Muscle layer of duodenum (tissue), 2 donors: ENCODE measurements around the gene TAF11L8.
"Not testable (repeated sequence)": the region's sequence is repeated elsewhere in the genome, so short reads cannot be mapped to it uniquely, and the experiment has no call there.

ENCODE experiments used
- H3K27ac ChIP-seq: one replicate; pipeline ENCODE4 v1.7.0; 2013; ENCODE audit warnings: mild to moderate bottlenecking, low read length
- H3K27me3 ChIP-seq: one replicate; pipeline ENCODE4 v1.7.0; 2013; ENCODE audit warnings: low read depth, mild to moderate bottlenecking, control low read depth, low read length
- H3K36me3 ChIP-seq, 2 donors: one replicate each; pipeline ENCODE4 v1.7.0; 2013; ENCODE audit warnings: low read length in 2 of 2, control low read depth in 1 of 2, mild to moderate bottlenecking in 1 of 2; ENCODE audit not compliant: insufficient read depth in 2 of 2, control insufficient read depth in 1 of 2
- H3K4me1 ChIP-seq, 2 donors: one replicate each; pipeline ENCODE4 v1.7.0; 2013; ENCODE audit warnings: low read length in 2 of 2, mild to moderate bottlenecking in 2 of 2, control low read depth in 1 of 2, moderate library complexity in 1 of 2; ENCODE audit not compliant: insufficient read depth in 2 of 2, control insufficient read depth in 1 of 2
- H3K4me3 ChIP-seq, 2 donors: one replicate each; pipeline ENCODE4 v1.7.0; 2013; ENCODE audit warnings: low read length in 2 of 2, low read depth in 1 of 2, mild to moderate bottlenecking in 1 of 2
- H3K9me3 ChIP-seq, 2 donors: one replicate each; pipeline ENCODE4 v1.7.0; 2013; ENCODE audit warnings: low read length in 2 of 2, control low read depth in 1 of 2, mild to moderate bottlenecking in 1 of 2; ENCODE audit not compliant: control insufficient read depth in 1 of 2
- donor health status: healthy.

TAF11L8 gene

DNA sequence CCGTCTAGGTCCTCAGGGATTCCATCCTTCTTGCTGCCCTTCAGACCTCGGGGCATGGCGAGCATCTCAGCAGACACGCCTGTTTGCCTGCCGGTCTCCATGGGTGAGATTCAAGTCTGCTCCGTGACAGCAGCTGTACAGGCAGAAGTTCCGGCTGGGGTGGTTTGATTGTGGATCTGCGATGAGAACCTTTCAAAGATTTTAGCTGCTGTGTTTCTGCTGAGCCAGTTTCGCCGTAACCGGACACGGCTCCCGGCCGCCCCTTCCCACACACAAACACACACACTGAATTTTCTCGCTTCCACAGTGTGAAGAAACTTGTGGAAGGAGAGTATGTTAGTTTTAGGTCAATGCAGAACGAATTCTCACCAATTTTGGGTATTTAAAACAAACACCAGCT, at the start of gene TAF11L8:
Gene TAF11L8, minus strand, starts transcription at position 101 of the 400 bp plus-strand sequence.
- not testable (repeated sequence) for H3K27ac ChIP-seq, H3K9me3 ChIP-seq, H3K36me3 ChIP-seq, H3K4me3 ChIP-seq, H3K27me3 ChIP-seq, H3K4me1 ChIP-seq

DNA sequence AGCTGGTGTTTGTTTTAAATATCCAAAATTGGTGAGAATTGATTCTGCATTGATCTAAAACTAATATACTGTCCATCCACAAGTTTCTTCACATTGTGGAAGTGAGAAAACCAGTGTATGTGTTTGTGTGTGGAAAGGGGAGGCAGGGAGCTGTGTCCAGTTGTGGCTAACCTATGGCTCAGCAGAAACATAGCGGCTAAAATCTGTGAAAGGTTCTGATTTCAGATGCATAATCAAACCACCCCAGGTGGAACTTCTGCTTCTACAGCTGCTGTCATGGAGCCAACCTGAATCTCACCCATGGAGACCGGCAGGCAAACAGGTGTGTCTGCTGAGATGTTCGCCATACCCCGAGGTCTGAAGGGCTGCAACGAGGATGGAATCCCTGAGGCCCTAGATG, 43.4 kb upstream of the TAF11L8 start, which contains the start of gene TAF11L14:
Gene TAF11L14, plus strand, starts transcription at position 301 of the 400 bp plus-strand sequence.
- Histone ChIP-seq H3K27ac (no peak within 1 kb of the TSS), H3K9me3 (no peaks in the 10 kb centered on the region), H3K4me1 (no peaks in the 10 kb centered on the region), H3K27me3 (no peaks in the 10 kb centered on the region), H3K36me3 (no peaks in the 10 kb centered on the region), H3K4me3 (no peak within 1 kb of the TSS)

DNA sequence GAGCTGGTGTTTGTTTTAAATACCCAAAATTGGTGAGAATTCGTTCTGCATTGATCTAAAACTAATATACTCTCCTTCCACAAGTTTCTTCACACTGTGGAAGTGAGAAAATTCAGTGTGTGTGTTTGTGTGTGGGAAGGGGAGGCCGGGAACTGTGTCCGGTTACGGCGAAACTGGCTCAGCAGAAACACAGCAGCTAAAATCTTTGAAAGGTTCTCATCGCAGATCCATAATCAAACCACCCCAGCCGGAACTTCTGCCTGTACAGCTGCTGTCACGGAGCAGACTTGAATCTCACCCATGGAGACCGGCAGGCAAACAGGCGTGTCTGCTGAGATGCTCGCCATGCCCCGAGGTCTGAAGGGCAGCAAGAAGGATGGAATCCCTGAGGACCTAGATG, 41.0 kb upstream of the TAF11L8 start, which contains the start of gene TAF11L13:
Gene TAF11L13, plus strand, starts transcription at position 301 of the 400 bp plus-strand sequence.
- not testable (repeated sequence) for H3K27ac ChIP-seq, H3K27me3 ChIP-seq, H3K9me3 ChIP-seq, H3K4me3 ChIP-seq, H3K4me1 ChIP-seq, H3K36me3 ChIP-seq

DNA sequence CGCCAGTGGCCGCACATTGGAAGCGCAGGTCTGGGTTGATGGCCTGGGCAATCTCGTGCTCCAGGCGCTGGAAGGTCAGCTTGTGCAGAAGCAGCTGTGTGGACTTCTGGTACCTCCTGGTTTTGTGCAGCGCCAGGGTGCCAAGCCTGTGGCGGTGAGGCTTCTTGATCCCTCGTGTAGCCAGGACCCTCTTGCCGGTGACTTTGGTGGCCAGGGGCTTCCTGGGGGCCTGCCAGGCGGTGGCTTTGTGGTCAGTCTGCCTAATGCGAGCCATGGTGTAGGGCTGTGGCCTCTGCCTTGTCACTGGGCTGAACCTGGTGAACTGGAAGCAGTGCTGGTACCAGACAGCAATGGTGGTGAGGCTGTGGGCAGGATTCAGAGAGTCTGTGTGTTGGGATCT, 34.9 kb upstream of the TAF11L8 start:
- Histone ChIP-seq H3K27me3 (no peaks in the 10 kb centered on the region), H3K27ac (no peak overlapping the region), H3K36me3 (no peaks in the 10 kb centered on the region)

DNA sequence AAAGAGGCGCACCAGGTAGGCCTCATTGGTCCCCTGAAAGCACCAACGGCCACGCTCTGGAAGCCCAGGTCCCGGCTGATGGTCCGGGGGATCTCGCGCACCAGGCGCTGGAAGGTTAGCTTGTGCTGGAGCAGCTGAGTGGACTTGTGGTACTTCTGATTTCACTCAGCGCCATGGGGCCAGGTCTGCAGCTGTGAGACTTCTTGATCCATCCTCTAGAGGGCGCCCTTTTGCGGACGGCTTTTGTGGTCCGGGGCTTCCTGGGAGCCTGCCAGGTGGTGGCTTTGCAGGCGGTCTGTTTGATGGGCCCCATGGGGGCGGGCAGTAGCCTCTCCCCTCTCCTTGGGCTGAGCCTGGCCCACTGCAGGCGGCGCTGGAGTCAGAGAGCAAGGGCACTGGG, 29.9 kb upstream of the TAF11L8 start:
- no peak overlapping the region for H3K4me3 ChIP-seq
- no peak overlapping the region for H3K27ac ChIP-seq
- no peaks in the 10 kb centered on the region for H3K4me1 ChIP-seq
- no peaks in the 10 kb centered on the region for H3K36me3 ChIP-seq
- H3K9me3 ChIP-seq, result no peaks in the 10 kb centered on the region
- no peaks in the 10 kb centered on the region for H3K27me3 ChIP-seq

More for the DNA sequence above, 34.9 kb upstream of the TAF11L8 start:
- H3K4me1 ChIP-seq, result no peaks in the 10 kb centered on the region
- no peak overlapping the region for H3K4me3 ChIP-seq
- no peaks in the 10 kb centered on the region for H3K9me3 ChIP-seq

DNA sequence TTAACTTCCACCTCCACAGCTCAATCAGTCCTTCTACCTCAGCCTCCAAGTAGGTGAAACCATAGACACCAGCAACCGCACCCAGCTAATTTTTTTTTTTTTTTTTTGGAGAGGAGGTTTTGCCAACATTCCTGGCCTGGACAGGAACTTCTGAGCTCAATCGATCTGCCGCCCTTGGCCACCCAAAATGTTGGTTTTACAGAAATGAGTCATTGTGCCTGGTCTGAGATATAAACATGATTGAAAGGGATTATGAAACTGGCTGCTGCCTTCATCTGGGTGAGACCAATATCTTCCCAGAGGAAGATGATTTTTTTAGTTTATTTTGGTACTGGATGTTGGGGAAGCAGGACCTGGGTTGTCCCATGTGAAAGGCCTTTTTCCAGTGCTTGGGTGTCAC, 28.6 kb upstream of the TAF11L8 start:
- no peaks in the 10 kb centered on the region for H3K36me3 ChIP-seq
- H3K27ac ChIP-seq, result no peak overlapping the region
- no peaks in the 10 kb centered on the region for H3K9me3 ChIP-seq
- no peak overlapping the region for H3K4me3 ChIP-seq
- H3K27me3 ChIP-seq, result no peaks in the 10 kb centered on the region
- no peaks in the 10 kb centered on the region for H3K4me1 ChIP-seq

DNA sequence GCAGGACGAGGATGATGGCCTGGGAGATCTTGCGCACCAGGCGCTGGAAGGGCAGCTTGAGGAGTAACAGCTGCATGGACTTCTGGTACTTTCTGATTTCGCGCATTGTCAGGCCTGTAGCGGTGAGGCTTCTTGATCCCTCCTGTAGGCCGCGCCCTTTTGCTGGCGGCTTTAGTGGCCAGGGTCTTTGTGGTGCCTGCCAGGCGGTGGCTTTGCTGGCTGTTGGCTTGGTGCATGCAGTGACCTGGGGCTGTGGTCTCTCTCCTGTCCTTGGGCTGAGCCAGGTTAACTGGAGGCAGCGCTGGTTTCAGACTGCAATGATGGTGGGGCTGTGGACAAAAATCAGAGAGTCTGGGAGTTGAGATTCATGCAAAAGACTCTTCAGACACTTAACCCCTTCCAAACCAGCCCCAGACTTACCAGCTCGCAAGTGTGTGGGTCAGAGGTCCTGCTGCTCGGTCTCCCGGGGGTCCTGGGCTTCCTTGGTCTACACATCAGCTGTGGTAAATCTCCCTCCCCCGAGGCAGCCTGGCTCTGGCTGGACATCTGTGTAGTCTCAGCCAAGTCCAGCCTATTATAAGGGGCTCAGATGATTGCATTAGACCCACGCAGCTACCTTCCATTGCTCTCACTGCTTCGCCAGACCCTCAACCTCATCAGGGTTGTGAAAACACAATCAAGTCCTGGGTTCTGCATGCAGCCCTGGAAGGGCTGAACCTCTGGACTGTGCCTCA, 24.3 kb upstream of the TAF11L8 start:
- H3K27me3 ChIP-seq, result no peaks in the 10 kb centered on the region

DNA sequence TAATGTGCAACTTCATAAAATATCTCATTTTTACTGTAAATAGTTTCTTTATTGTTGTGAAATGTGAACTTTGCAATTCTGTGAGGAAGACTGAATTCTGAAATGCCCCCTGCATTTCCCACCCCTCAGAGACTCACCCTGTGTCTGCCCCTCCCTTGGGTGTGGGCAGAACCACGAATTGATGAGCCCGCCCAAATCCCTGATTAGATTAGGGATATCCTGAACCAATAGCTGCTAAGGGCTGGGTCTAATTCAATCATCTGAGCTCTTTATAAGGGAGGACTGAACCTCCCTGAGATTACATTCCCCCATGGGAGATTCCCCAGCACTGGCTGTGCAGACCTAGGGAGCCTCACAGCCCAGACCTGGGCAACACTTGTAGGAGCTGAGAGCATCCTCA, 19.3 kb upstream of the TAF11L8 start, which contains the start of gene TAF11L12:
Gene TAF11L12, plus strand, starts transcription at position 301 of the 400 bp plus-strand sequence.
- H3K27ac ChIP-seq, H3K9me3 ChIP-seq, H3K27me3 ChIP-seq, H3K36me3 ChIP-seq, H3K4me1 ChIP-seq, H3K4me3 ChIP-seq: not testable (repeated sequence)

More for the DNA sequence above, 24.3 kb upstream of the TAF11L8 start:
- H3K27ac ChIP-seq, result no peak overlapping the region
- no peaks in the 10 kb centered on the region for H3K9me3 ChIP-seq
- H3K4me3 ChIP-seq, result no peak overlapping the region
- H3K4me1 ChIP-seq, result no peaks in the 10 kb centered on the region
- H3K36me3 ChIP-seq, result no peaks in the 10 kb centered on the region

DNA sequence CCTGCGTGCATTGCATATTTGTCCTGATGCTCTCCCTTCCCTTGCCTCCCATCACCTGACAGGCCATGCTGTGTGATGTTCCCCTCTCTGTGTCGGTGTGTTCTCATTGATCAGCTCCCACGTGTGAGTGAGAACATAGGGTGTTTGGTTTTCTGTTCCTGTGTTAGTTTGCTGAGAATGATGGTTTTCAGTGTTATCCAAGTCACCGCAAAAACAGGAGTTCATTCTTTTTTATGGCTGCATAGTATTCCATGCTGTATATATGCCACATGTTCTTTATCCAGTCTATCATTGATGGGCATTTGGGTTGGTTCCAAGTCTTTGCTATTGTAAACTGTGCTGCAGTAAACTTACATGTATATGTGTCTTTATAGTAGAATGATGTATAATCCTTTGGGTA, 16.7 kb upstream of the TAF11L8 start:
- H3K27ac ChIP-seq, result not testable (repeated sequence)

DNA sequence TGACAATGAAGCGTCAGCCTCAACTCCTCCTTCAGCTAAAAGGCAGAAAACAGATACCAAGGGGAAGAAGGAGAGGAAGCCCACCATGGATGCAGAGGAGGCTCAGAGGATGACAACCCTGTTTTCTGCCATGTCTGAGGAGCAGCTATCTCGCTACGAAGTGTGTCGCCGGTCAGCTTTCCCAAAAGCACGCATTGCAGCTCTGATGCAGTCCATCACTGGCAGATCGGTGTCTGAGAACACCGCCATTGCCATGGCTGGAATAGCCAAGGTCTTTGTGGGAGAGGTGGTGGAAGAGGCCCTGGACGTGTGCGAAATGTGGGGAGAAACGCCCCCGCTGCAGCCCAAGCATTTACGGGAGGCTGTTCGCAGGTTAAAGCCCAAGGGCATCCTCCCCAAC, 14.2 kb upstream of the TAF11L8 start:
- Histone ChIP-seq H3K27ac (no peak overlapping the region), H3K4me1 (no peaks in the 10 kb centered on the region), H3K27me3 (no peaks in the 10 kb centered on the region), H3K9me3 (peaks cover 0 to 4% of the 10 kb centered on the region in 2 donors), H3K36me3 (no peaks in the 10 kb centered on the region), H3K4me3 (no peak overlapping the region)

More for the DNA sequence above, 16.7 kb upstream of the TAF11L8 start:
- H3K27me3 ChIP-seq, H3K9me3 ChIP-seq, H3K4me1 ChIP-seq, H3K36me3 ChIP-seq, H3K4me3 ChIP-seq: not testable (repeated sequence)

DNA sequence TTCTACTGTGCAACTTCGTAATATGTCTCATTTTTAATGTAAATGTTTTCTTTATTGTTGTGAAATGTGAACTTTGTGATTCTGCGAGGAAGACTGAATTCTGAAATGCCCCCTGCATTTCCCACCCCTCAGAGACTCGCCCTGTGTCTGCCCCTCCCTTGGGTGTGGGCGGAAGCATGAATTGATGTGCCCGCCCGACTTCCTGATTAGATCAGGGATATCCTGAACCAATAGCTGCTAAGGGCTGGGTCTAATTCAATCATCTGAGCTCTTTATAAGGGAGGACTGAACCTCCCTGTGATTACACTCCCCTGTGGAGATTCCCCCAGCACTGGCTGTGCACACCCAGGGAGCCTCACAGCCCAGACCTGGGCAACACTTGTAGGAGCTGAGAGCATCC, 13.1 kb upstream of the TAF11L8 start, which contains the start of gene TAF11L11:
Gene TAF11L11, plus strand, starts transcription at position 304 of the 400 bp plus-strand sequence.
- H3K4me3 ChIP-seq, H3K36me3 ChIP-seq, H3K4me1 ChIP-seq, H3K9me3 ChIP-seq, H3K27me3 ChIP-seq, H3K27ac ChIP-seq: not testable (repeated sequence)

DNA sequence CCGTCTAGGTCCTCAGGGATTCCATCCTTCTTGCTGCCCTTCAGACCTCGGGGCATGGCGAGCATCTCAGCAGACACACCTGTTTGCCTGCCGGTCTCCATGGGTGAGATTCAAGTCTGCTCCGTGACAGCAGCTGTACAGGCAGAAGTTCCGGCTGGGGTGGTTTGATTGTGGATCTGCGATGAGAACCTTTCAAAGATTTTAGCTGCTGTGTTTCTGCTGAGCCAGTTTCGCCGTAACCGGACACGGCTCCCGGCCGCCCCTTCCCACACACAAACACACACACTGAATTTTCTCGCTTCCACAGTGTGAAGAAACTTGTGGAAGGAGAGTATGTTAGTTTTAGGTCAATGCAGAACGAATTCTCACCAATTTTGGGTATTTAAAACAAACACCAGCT, 7.0 kb upstream of the TAF11L8 start, which contains the start of gene TAF11L10:
Gene TAF11L10, minus strand, starts transcription at position 101 of the 400 bp plus-strand sequence.
- H3K4me1 ChIP-seq, H3K4me3 ChIP-seq, H3K9me3 ChIP-seq, H3K27me3 ChIP-seq, H3K27ac ChIP-seq, H3K36me3 ChIP-seq: not testable (repeated sequence)
